ENCODE measurements around the gene TENM4. TPM values are rescaled to one million over a fixed set of nuclear protein-coding genes. Genes with fewer than 3 reads are reported as not detected.

The TENM4 gene
- total and polyA plus RNA-seq, 2 of the 13 experiments (the other 11 are each of a cell fraction or from before 2014, with no cell fraction given) = not detected

GRCh38 chr11:78841456-78842060 is 599.3 kb downstream of the TENM4 start:
- intact Hi-C loops (cut with micrococcal nuclease; ENCODE audit: unreplicated experiment) = no loop called here
- H2AFZ ChIP-seq (ENCODE audit: low read length) = no peak overlapping the region
- no peaks in the 10 kb centered on the region for H3K4me1 ChIP-seq (ENCODE audit: insufficient read depth, low read length)
- ChIA-PET CTCF (ENCODE audit: low intra/inter-chr PET ratio, low total read pairs) (no interaction called here), POLR2A (no interaction called here)
- H3K4me2 ChIP-seq (ENCODE audit: low read depth, low read length) = no peak overlapping the region
- no peaks in the 10 kb centered on the region for H3K79me2 ChIP-seq (ENCODE audit: insufficient read depth, low read length)
- H3K27me3 ChIP-seq (ENCODE audit: control insufficient read depth in 1 of 2, insufficient read depth in 2 of 2, low read length in 2 of 2) = peaks cover 0 to 8% of the 10 kb centered on the region in 2 experiments; a peak in 1 of 5 replicates
- in situ Hi-C loops (cut with HindIII; ENCODE audit: extremely low pct_ligation_motif_present, low pct_unique_long_range_greater_than_20kb) = no loop called here
- TF ChIP-seq ZBTB7B (CRISPR knock-in tag; IDR thresholded peaks at IDR 0.05) (no peak), CTCF (CRISPR knock-in tag; IDR thresholded peaks at IDR 0.05) (0 out of 2 replicates have a peak, but pooled peaks have one; percentile 17)
- 2% methylated on average over 5 of the region's 5 CpGs for WGBS (ENCODE audit: low lambda C conversion rate)
- no peak overlapping the region for H3K27ac ChIP-seq (ENCODE audit: extremely low read length, insufficient read depth, low read length)
- DNase-seq (ENCODE audit: low spot score) (no peak), FAIRE-seq (no peak), ATAC-seq (no peak)
- no peak overlapping the region for H3K9ac ChIP-seq (ENCODE audit: insufficient read depth, low read depth, low read length)
- no TSS peak for BruUV-seq (replicated peaks)
- H3K36me3 ChIP-seq (replicated peaks in 1 of 2; ENCODE audit: control insufficient read depth in 1 of 2, insufficient read depth in 2 of 2, low read length in 2 of 2) = no peaks in the 10 kb centered on the region
- H3K9me3 ChIP-seq (ENCODE audit: low read length) = no peaks in the 10 kb centered on the region
- H4K20me1 ChIP-seq (ENCODE audit: insufficient read depth, low read length) = no peaks in the 10 kb centered on the region
- no peak overlapping the region for H3K4me3 ChIP-seq (replicated peaks in 1 of 3; ENCODE audit: insufficient read depth in 1 of 3, low read depth in 2 of 3, low read length in 3 of 3)

GRCh38 chr11:78840623-78841022 is 600.2 kb downstream of the TENM4 start:
- no peak overlapping the region for H3K4me3 ChIP-seq (replicated peaks in 1 of 3; ENCODE audit: insufficient read depth in 1 of 3, low read depth in 2 of 3, low read length in 3 of 3)
- H3K36me3 ChIP-seq (replicated peaks in 1 of 2; ENCODE audit: control insufficient read depth in 1 of 2, insufficient read depth in 2 of 2, low read length in 2 of 2) = no peaks in the 10 kb centered on the region
- in situ Hi-C loops (cut with HindIII; ENCODE audit: extremely low pct_ligation_motif_present, low pct_unique_long_range_greater_than_20kb) (no loop called here), intact Hi-C loops (cut with micrococcal nuclease; ENCODE audit: unreplicated experiment) (no loop called here)
- no TSS peak for BruUV-seq (replicated peaks)
- no peaks in the 10 kb centered on the region for H3K9me3 ChIP-seq (ENCODE audit: low read length)
- H3K27ac ChIP-seq (ENCODE audit: extremely low read length, insufficient read depth, low read length) = no peak overlapping the region
- H3K4me2 ChIP-seq (ENCODE audit: low read depth, low read length) = no peak overlapping the region
- FAIRE-seq (no peak), ATAC-seq (no peak), DNase-seq (ENCODE audit: low spot score) (no peak)
- ChIA-PET POLR2A (no interaction called here), CTCF (ENCODE audit: low intra/inter-chr PET ratio, low total read pairs) (no interaction called here)
- no peaks in the 10 kb centered on the region for H4K20me1 ChIP-seq (ENCODE audit: insufficient read depth, low read length)
- TF ChIP-seq ZNF543 (CRISPR knock-in tag; IDR thresholded peaks at IDR 0.05) = no peak
- TF ChIP-seq ZNF33B (CRISPR knock-in tag; IDR thresholded peaks at IDR 0.05) = no peak
- TF ChIP-seq NFKBIZ (CRISPR knock-in tag; IDR thresholded peaks at IDR 0.05) = no peak
- TF ChIP-seq THAP7 (CRISPR knock-in tag; IDR thresholded peaks at IDR 0.05) = no peak
- no peak for TF ChIP-seq PAX8 (CRISPR knock-in tag; IDR thresholded peaks at IDR 0.05; ENCODE audit: borderline replicate concordance)
- WGBS (ENCODE audit: low lambda C conversion rate) = 10% methylated on average over 4 of the region's 4 CpGs
- H2AFZ ChIP-seq (ENCODE audit: low read length) = no peak overlapping the region
- H3K27me3 ChIP-seq (ENCODE audit: control insufficient read depth in 1 of 2, insufficient read depth in 2 of 2, low read length in 2 of 2) = peaks cover 0 to 8% of the 10 kb centered on the region in 2 experiments; a peak in 1 of 5 replicates
- H3K79me2 ChIP-seq (ENCODE audit: insufficient read depth, low read length) = no peaks in the 10 kb centered on the region
- H3K4me1 ChIP-seq (ENCODE audit: insufficient read depth, low read length) = no peaks in the 10 kb centered on the region
- no peak overlapping the region for H3K9ac ChIP-seq (ENCODE audit: insufficient read depth, low read depth, low read length)

All from HepG2 (cell line).